GM08714 (cell line): ENCODE results near the gene TAB2.

Experiments used
- H3K4me3 ChIP-seq: fragments of 200-500 bp; sonication (Bioruptor generic); 2 replicates; pipeline ENCODE4 v1.5.1; 2014; ENCODE audit warnings: mild to moderate bottlenecking, low read length, inconsistent platforms
- ZNF274 ChIP-seq: IDR thresholded peaks from 2 replicates; pipeline ENCODE4 v1.6.1; 2012; ENCODE audit warnings: mild to moderate bottlenecking, low read depth, low read length

The TAB2 gene, protein sequence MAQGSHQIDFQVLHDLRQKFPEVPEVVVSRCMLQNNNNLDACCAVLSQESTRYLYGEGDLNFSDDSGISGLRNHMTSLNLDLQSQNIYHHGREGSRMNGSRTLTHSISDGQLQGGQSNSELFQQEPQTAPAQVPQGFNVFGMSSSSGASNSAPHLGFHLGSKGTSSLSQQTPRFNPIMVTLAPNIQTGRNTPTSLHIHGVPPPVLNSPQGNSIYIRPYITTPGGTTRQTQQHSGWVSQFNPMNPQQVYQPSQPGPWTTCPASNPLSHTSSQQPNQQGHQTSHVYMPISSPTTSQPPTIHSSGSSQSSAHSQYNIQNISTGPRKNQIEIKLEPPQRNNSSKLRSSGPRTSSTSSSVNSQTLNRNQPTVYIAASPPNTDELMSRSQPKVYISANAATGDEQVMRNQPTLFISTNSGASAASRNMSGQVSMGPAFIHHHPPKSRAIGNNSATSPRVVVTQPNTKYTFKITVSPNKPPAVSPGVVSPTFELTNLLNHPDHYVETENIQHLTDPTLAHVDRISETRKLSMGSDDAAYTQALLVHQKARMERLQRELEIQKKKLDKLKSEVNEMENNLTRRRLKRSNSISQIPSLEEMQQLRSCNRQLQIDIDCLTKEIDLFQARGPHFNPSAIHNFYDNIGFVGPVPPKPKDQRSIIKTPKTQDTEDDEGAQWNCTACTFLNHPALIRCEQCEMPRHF

DNA sequence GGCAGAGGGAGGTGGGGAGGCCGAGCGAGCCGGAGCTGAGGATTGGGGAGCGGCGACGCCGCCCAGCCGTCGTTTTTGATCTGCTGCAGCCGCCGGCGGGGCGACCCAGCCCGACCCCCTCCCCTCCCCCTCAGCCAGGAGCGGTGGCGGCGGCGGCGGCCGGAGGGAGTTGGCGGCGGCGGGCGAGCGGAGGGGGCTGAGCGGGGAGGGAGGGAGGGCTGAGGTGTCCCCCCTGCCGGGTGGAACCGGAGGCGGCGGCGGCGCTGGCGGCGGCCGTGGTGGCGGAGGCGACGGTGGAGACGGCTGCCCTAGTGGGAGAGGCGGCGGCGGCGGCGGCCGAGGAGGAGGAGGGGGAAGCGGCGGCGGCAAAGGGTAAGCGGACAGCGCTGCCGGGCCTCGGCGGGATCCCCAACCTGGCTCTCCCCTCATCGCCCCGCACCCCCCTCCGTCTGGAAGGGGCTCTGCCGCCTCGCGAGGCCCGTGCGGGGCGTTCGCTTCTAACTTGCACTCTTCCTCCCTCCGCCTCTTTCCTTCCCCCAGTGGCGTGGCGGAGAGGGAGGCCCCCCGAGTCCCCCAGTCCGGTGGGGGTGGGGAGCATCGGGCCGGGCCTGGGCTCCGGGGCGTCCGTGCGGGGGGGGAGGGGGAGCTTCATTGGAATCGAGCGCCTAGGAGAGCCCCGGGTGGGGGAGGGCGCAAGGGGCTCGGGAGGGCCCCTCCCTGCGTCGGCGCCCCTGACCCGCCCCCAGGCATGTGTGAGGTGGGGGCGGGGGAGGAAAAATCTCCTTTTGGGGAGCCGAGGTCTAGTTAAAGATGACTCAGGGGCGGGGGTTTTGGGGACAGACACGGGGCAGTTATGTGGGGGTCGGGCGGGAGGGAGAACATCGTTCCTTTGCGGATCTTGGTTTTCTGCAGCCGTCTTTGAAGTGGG is at the start of gene TAB2:
TAB2 (plus strand) TSS at position 69 of the 928 bp plus-strand sequence. CDS start 52,286 bp downstream, outside the sequence.
- H3K4me3 ChIP-seq: peak within 1 kb of the TSS; percentile 100
- TF ChIP-seq ZNF274: no peak

DNA sequence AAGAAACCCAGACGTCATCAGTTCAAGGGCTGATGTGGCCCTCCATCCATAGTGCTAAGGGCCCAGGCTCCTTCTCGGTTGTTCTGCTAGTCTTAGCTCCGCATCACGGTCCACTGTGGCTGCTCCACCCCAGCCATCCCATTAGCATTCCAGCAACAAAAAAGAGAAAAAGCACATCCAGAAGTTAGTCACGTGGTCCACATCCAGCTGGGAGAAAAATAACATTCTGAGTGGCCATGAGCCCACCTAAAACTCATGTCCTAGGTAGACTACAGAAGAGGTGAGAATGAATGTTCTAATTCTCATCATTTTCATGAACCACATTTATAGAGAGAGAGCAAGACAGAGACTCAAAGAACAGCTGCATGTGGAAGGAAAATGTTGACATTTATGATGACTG is 49.4 kb upstream of the TAB2 start:
- H3K4me3 ChIP-seq: no peak overlapping the region
- TF ChIP-seq ZNF274: no peak

DNA sequence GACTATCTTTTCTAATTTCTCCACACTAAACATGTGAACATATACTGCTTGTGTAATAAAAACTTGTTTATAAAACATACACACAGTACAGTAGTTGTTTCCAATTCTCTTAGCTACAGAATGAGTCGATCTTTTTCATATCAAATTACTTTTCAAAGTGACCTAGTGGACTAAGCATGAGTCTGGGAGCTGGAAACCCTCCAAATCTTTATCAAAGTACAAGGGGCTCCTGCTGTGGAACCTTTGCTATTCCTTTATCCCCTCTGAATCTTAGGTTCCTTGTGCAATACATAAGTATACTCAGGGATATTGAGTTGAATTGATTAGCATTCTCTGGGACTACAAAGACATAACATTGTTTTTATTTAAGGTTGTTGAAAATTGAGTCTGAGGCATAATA is 48.7 kb upstream of the TAB2 start:
- TF ChIP-seq ZNF274: no peak
- no peak overlapping the region for H3K4me3 ChIP-seq

DNA sequence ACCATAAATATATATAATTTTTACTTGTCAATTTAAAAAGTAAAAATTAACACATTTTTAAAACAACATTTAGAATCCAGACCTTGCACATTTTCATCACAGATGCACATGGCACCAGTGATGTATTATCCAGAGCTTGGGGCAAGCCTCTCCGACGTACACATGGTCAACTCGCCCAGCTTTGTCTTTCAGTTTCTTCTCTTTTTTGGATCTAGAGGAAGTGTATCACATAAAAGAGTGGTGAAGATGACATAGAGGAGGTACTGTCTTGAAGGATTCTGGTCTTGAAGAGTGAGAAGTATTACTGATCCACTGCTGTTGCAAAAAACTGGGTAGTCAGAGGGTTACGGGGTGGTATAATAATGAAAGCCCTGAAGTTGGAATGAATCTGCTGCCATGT is 46.9 kb upstream of the TAB2 start:
- TF ChIP-seq ZNF274: no peak

DNA sequence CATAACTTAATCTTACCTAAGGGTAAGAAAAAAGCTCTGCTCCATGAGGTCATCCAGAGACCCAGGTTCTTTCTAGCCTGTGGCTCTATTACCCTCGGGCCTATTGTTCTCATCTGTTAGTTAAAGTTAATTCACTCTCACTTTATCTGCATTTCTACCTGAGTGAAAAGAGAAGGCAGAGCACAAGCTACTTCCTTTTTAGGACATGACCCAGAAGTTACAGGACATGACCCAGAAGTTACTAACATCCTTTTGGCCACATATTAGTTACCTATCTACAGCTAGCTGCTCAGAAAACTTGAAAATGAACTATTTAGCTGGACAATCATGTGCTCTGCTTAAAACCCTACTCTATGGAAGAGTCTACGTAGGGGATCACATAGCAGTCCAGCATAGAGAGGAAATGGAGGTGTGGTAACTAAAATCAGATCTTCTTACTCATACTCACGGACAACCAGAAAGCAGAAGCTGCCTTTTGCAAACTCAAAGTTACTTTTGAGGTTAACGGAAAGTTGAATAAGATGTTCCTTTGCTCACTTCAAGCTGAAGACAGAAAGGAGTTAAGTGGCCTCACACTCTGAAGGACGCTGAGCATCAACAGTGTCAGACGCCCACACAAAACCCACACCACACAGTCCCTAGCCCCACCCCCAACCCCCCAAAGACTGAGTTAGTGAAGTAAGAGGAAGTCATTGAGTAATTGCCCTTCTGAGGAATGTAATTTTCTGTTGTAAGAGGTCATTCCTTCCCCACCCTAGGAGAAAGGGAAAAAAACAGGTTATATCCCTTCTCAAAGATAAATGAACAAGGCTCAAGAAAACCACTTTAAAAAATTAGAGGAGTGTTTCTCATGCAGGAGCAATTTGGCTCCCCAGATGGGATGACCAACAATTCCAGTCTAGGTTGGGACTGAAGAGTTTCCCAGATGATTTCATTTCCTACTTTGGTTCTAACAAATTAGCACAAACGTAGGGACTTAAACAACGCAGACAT is 45.9 kb upstream of the TAB2 start:
- peak overlapping the region; percentile 21; the same call in 1 of the 2 replicates for H3K4me3 ChIP-seq
- TF ChIP-seq ZNF274: no peak

More for the DNA sequence above, 46.9 kb upstream of the TAB2 start:
- H3K4me3 ChIP-seq: no peak overlapping the region

DNA sequence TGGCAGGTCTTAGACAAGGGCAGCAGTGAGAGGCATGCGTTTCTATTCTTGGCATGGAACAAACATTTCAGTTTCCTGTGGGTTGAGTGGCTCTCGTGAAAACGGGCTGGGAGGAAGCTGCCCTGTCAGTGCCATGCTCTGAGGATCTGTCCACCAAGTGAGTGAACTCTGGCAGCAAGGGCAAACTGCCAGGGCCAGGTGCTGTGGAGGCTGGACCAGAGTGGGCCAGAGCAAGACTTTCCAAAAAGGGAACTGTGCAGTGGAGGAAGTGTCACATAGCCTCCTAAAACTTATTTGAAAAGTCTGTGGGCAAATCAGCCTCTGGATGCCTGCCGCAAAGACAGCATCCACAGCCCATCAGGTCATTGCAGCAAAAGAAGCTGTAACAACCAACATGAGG is 44.2 kb upstream of the TAB2 start:
- no peak overlapping the region for H3K4me3 ChIP-seq
- no peak for TF ChIP-seq ZNF274

DNA sequence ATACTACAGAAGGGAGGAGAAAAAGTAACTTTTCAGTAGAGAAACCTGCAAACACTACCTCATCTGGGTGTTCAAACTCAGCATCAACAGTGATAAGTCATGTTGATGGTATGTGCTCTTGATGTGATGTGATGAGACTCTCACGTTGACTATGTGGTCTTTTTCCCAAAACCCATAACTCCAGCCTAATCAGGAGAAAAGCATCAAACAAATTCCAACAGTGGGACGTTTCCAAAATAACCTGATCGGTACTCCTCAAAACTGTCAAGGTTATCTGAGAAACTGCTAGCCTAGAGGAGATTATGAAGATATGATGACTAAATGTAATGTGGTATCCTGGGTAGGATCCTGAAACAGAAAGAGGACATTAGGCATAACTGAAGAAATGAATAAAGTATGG is 41.9 kb upstream of the TAB2 start:
- H3K4me3 ChIP-seq: no peak overlapping the region
- TF ChIP-seq ZNF274: no peak

DNA sequence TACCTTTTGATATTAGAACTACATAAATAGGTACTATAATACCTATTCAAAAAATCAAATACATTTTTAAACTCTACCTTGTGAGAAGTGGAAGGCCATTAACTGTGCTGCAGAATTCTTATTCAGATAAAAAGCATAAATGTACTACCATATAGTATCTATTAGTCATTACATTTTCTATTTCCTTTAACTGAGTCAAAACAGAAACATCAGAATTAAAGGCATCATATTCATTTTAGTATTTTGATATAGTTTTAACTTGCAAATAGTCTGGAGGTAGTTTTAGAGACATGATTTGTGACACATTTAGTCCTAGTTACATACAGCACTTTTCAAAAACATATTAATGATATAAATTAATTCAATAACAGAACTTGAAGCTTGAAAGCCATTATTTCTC is 39.9 kb upstream of the TAB2 start:
- no peak overlapping the region for H3K4me3 ChIP-seq
- no peak for TF ChIP-seq ZNF274

DNA sequence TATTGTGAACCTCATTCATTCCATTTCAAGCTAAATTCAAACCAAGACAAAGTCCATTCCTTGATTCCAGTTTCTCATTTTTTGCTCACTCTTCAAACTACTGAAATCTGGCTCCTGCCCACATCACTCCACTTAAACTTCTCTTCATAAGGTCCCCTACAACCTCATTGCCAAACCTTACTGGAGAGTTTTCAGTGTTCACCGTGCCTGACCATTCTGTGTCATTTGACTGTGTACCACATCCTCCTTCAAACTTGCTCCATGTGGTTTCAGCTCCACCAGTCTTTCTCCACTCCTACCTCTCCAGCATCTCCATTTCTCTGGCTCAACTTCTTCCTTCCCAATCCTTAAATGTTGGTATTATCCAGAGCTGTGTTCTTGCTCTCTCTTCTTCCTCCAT is 38.5 kb upstream of the TAB2 start:
- no peak overlapping the region for H3K4me3 ChIP-seq
- no peak for TF ChIP-seq ZNF274

DNA sequence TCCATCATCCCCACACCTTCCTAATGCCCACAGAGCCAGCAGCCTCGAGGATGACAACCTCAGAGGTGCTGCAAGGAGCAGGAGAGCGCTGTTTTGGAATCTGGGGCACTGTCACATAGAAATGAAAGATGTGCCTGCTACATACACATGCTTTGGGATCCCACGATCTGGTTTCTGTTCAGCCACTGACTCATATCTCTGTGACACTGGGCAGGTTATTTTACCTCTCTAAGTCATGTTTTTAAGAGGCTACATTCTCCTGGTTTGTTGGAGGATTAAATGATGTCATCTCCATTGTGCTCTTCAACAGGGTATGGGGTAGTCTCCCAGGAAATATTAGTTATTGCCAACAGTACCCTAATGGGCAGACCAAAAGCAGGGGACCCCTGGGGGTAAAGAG is 32.6 kb upstream of the TAB2 start:
- no peak for TF ChIP-seq ZNF274
- H3K4me3 ChIP-seq: no peak overlapping the region

DNA sequence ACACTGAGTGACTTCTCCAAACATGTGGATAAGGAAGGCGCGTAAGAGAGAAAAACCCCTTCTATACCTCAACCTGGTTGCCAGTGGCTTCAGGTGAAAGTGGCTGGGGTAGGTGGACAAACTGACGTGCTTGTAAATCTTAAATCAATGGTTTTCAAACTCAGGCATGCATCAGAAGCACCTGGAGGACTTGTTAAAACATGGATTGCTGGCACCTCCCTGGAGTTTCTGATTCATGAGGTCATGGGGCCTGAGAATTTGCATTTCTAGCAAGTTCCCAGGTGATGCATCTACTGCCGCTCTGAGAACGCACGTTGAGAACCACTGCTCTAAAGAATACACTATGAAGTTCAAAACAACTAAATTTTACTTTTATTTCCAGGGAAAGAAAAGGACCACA is 31.9 kb upstream of the TAB2 start:
- TF ChIP-seq ZNF274: no peak
- no peak overlapping the region for H3K4me3 ChIP-seq

DNA sequence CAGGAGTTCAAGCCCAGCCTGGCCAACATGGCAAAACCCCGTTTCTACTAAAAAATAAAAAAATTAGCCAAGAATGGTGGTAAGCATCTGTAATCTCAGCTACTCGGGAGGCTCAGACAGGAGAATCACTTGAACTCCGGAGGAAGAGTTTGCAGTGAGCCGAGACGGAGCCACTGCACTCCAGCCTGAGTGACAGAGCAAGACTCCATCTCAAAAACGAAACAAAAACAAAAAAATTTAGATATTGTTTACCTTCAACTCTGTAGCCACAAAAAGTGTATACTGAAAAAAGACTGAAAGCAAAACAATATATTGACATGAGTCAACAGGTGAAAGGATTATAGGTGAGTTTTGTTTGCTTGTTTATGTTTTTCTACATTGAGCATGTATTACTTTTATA is 30.6 kb upstream of the TAB2 start:
- no peak overlapping the region for H3K4me3 ChIP-seq
- no peak for TF ChIP-seq ZNF274

DNA sequence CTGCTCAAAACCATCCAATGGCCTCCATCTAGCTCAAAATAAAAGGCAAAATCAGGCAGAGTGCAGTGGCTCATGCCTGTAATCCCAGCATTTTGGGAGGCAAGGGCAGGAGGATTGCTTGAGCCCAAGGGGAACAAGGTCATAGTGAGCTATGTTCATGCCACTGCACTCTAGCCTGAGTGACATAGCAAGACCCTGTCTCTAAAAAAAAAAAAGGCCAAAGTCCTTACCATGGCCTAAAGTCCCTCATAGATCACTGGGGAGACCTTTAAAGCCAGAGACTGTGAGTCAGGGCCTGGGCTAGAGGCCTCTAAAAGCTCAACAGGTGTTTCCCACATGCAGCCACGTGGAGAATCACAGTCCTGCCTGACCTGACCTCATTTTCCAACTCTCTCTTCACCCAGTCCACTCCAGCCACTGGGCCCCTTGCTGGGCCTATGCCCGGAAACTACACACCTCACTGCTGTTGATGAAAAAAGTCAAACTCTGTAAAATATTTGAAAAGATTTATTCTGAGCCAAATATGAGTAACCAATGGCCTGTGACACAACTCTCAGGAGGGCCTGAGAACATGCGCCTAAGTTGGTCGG is 28.2 kb upstream of the TAB2 start:
- no peak for TF ChIP-seq ZNF274
- H3K4me3 ChIP-seq: no peak overlapping the region
